ENCODE data around the gene MRPS30.
"Not testable (repeated sequence)": the region's sequence is repeated elsewhere in the genome, so short reads cannot be mapped to it uniquely, and the experiment has no call there.

Gene MRPS30

GRCh38 chr5:44783634-44784315 is 25.0 kb upstream of the MRPS30 start:
- TF ChIP-seq EZH2 (IDR thresholded peaks at IDR 0.05; ENCODE audit: borderline replicate concordance, low read depth, low read length, severe bottlenecking) = no peak
- TF ChIP-seq, protein P1, sequence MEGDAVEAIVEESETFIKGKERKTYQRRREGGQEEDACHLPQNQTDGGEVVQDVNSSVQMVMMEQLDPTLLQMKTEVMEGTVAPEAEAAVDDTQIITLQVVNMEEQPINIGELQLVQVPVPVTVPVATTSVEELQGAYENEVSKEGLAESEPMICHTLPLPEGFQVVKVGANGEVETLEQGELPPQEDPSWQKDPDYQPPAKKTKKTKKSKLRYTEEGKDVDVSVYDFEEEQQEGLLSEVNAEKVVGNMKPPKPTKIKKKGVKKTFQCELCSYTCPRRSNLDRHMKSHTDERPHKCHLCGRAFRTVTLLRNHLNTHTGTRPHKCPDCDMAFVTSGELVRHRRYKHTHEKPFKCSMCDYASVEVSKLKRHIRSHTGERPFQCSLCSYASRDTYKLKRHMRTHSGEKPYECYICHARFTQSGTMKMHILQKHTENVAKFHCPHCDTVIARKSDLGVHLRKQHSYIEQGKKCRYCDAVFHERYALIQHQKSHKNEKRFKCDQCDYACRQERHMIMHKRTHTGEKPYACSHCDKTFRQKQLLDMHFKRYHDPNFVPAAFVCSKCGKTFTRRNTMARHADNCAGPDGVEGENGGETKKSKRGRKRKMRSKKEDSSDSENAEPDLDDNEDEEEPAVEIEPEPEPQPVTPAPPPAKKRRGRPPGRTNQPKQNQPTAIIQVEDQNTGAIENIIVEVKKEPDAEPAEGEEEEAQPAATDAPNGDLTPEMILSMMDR (IDR thresholded peaks at IDR 0.05; ENCODE audit: borderline replicate concordance, extremely low read depth, low read length, poor library complexity, severe bottlenecking) = no peak
- no peaks in the 10 kb centered on the region for H3K79me2 ChIP-seq (ENCODE audit: insufficient read depth, low read length)
- H3K4me2 ChIP-seq (ENCODE audit: insufficient read depth, low read length) = no peak overlapping the region
- no peak overlapping the region for H3K4me3 ChIP-seq (ENCODE audit: low read depth in 1 of 2, low read length in 2 of 2)
- H3K9me3 ChIP-seq (ENCODE audit: insufficient read depth, low read length, severe bottlenecking) = peaks cover 16% of the 10 kb centered on the region
- no peaks in the 10 kb centered on the region for H3K36me3 ChIP-seq (ENCODE audit: insufficient read depth, low read length)
- no peak overlapping the region for H2AFZ ChIP-seq (ENCODE audit: low read depth, low read length)
- no peaks in the 10 kb centered on the region for H3K27me3 ChIP-seq (ENCODE audit: insufficient read depth, low read length, poor library complexity)
- no peak overlapping the region for H3K9ac ChIP-seq (ENCODE audit: low read depth, low read length)
- H4K20me1 ChIP-seq (ENCODE audit: insufficient read depth, low read length) = no peaks in the 10 kb centered on the region
- no peak overlapping the region for H3K27ac ChIP-seq (ENCODE audit: low read length)
- DNase-seq (no peak), ATAC-seq (ENCODE audit: insufficient read depth, low read depth) (no peak)
- no peaks in the 10 kb centered on the region for H3K4me1 ChIP-seq (ENCODE audit: insufficient read depth, low read length)

DNA sequence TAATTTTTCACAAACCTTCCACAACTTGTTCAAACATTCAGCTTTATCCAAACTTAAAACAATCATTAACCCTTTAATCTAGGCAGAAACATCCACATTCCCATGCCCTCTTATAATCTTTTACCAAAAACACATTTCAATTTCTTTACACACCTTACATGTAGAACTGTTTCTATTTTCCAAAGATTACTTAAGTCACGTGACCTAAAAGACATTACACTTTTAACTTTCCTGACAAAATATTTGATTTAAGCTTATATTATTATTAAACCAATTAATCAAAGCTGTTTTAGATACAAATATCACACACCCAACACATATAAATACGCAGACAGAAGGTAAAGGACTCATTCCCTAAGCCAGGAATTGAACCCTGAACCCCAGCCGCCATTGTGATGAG is 21.0 kb upstream of the MRPS30 start:
- ATAC-seq (ENCODE audit: insufficient read depth, low read depth) = no peak
- H4K20me1 ChIP-seq (ENCODE audit: insufficient read depth, low read length) = no peaks in the 10 kb centered on the region
- DNase-seq = no peak
- no peak overlapping the region for H3K4me2 ChIP-seq (ENCODE audit: insufficient read depth, low read length)
- no peaks in the 10 kb centered on the region for H3K36me3 ChIP-seq (ENCODE audit: insufficient read depth, low read length)
- H2AFZ ChIP-seq (ENCODE audit: low read depth, low read length) = no peak overlapping the region
- no peak overlapping the region for H3K4me3 ChIP-seq (ENCODE audit: low read depth in 1 of 2, low read length in 2 of 2)
- H3K27me3 ChIP-seq (ENCODE audit: insufficient read depth, low read length, poor library complexity) = no peaks in the 10 kb centered on the region
- H3K4me1 ChIP-seq (ENCODE audit: insufficient read depth, low read length) = no peaks in the 10 kb centered on the region
- no peak overlapping the region for H3K9ac ChIP-seq (ENCODE audit: low read depth, low read length)
- peaks cover 16% of the 10 kb centered on the region for H3K9me3 ChIP-seq (ENCODE audit: insufficient read depth, low read length, severe bottlenecking)
- H3K79me2 ChIP-seq (ENCODE audit: insufficient read depth, low read length) = no peaks in the 10 kb centered on the region
- TF ChIP-seq, protein P1 (IDR thresholded peaks at IDR 0.05; ENCODE audit: borderline replicate concordance, extremely low read depth, low read length, poor library complexity, severe bottlenecking) = no peak
- TF ChIP-seq EZH2 (IDR thresholded peaks at IDR 0.05; ENCODE audit: borderline replicate concordance, low read depth, low read length, severe bottlenecking) = no peak
- H3K27ac ChIP-seq (ENCODE audit: low read length) = no peak overlapping the region

- not testable (repeated sequence) for H3K36me3 ChIP-seq (ENCODE audit: insufficient read depth, low read length); H3K4me3 ChIP-seq (ENCODE audit: low read depth in 1 of 2, low read length in 2 of 2); H4K20me1 ChIP-seq (ENCODE audit: insufficient read depth, low read length); H3K9ac ChIP-seq (ENCODE audit: low read depth, low read length); H3K27ac ChIP-seq (ENCODE audit: low read length); H2AFZ ChIP-seq (ENCODE audit: low read depth, low read length); H3K79me2 ChIP-seq (ENCODE audit: insufficient read depth, low read length); DNase-seq; H3K4me1 ChIP-seq (ENCODE audit: insufficient read depth, low read length); H3K27me3 ChIP-seq (ENCODE audit: insufficient read depth, low read length, poor library complexity); H3K4me2 ChIP-seq (ENCODE audit: insufficient read depth, low read length); ATAC-seq (ENCODE audit: insufficient read depth, low read depth)
- peaks cover 30% of the 10 kb centered on the region for H3K9me3 ChIP-seq (ENCODE audit: insufficient read depth, low read length, severe bottlenecking)
These were observed 19.3 kb upstream of the MRPS30 start for GRCh38 chr5:44789372-44789995.

GRCh38 chr5:44792031-44792673 is 16.6 kb upstream of the MRPS30 start:
- not testable (repeated sequence) for ATAC-seq (ENCODE audit: insufficient read depth, low read depth); H3K9ac ChIP-seq (ENCODE audit: low read depth, low read length); H3K4me3 ChIP-seq (ENCODE audit: low read depth in 1 of 2, low read length in 2 of 2); H3K79me2 ChIP-seq (ENCODE audit: insufficient read depth, low read length); H4K20me1 ChIP-seq (ENCODE audit: insufficient read depth, low read length); H3K27ac ChIP-seq (ENCODE audit: low read length); H3K36me3 ChIP-seq (ENCODE audit: insufficient read depth, low read length); DNase-seq; H3K4me1 ChIP-seq (ENCODE audit: insufficient read depth, low read length); H3K27me3 ChIP-seq (ENCODE audit: insufficient read depth, low read length, poor library complexity); H2AFZ ChIP-seq (ENCODE audit: low read depth, low read length); H3K4me2 ChIP-seq (ENCODE audit: insufficient read depth, low read length)
- peaks cover 44% of the 10 kb centered on the region for H3K9me3 ChIP-seq (ENCODE audit: insufficient read depth, low read length, severe bottlenecking)

All from DND-41 (cell line).